ENCODE measurements around the gene PLN.
A peak's percentile ranks its signal among the peaks of the same experiment; 100 is the strongest.

Gene PLN

GRCh38 chr6:118536478-118536877 lies 11.6 kb upstream of the PLN start:
- DNase-seq (ENCODE audit: low read depth in 1 of 2, low spot score in 1 of 2): no peak

- DNase-seq (ENCODE audit: low read depth in 1 of 2, low spot score in 1 of 2): no peak
Observed at GRCh38 chr6:118537574-118537973, 10.5 kb upstream of the PLN start.

GRCh38 chr6:118542184-118542952 lies 5.7 kb upstream of the PLN start:
- DNase-seq (ENCODE audit: low read depth in 1 of 2, low spot score in 1 of 2): no peak

DNA sequence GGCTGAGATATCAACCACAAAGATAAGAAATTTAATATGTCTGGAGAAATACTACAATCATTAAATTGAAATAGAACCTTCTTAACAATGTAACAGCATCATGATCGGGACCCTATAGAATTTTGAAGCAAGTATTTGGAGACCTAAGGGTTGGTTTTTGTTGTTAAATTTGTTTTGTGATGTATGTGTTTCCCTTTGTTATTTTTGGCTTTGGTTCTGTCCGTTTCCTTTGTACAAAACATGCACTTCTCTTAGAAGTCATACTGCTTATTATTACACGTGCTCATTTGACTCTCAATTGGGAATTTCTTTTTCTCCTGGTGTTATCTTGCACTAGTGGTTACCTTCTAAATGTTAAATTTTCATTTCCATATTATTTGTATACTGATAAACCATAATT lies 4.0 kb upstream of the PLN start:
- DNase-seq (ENCODE audit: low read depth in 1 of 2, low spot score in 1 of 2): no peak

- DNase-seq (ENCODE audit: low read depth in 1 of 2, low spot score in 1 of 2): no peak
Observed at GRCh38 chr6:118546164-118546879, 1.8 kb upstream of the PLN start.

DNA sequence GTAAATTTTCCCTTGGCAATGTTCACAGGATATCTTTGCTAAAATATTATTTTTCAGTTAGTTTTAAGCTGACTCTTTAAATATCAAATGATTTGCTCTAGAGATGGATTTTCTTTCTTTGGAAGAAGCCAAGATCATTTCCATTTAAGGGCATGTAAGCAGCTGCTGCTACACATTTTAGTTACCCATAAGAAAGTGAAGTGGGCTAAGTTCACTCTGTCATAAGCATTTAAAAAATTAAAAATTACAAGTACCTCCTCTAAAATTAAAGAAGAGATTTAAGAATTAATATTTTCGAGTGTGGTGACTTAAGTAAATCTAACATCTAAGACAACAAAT lies 1.2 kb upstream of the PLN start:
- DNase-seq (ENCODE audit: low read depth in 1 of 2, low spot score in 1 of 2): no peak

DNA sequence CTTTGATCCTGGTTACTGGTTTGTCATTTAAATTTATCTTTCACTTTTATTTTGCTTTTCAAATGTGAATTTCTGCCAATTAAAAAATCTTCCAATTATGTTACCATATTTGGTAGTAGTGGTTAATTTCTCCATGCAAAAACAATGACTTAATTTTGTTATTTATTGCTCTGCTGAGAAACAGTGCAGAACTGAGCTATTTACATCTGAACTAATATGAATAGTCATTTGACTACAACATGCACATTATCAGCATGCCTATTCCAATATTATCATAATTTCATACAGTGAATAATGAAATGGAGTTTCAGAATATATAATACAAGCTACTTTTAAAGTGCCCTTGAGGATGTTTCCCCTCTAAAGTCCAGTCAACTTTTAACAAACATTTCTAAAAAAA lies 517 bp downstream of the PLN start:
- no peak for DNase-seq (ENCODE audit: low read depth in 1 of 2, low spot score in 1 of 2)

DNA sequence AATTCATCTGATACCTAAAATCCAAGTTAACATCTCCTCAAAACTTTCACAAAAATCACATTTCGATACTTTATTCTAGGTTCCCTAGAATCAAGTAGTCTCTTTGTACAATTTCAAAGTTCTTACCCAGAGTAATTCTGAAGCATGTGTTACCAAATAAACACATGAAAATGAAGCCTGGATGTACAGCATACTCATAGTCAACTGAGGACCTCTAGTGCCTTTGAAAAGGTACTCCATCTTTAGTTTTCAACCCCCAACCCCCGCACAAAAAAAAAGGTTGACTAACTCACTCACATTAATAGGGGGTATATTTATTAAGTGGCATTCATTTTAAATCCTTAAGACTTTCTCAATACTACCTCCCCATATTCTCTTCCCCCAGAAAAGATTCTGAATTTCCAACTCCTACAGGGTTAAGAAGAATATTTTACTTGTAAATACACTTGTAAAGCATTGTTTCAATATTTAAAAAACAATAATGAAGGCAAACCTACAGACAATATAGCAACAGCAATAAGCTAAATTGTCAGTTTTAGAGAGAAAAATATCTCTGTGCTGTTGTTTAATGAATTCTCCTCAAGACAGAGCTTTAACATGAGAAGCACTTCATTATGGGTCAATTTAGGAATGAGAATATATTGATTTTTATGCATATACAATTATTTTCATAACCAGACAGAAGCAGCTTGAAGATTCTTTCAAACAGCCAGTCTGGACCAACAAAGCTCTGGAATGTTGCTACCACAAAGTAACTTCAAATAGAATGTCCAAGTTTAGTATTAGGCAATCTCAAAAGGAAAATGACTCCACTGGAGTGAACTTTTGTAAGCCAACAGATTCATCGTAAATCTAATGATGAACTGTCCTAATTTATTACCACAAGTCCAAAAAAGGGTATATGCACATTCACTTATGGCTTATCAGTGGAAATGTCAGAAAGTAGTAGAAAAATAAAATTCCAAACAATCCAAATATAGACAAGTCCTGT lies 3.3 kb downstream of the PLN start:
- DNase-seq (ENCODE audit: low read depth in 1 of 2, low spot score in 1 of 2): no peak

GRCh38 chr6:118553132-118553531 lies 5.0 kb downstream of the PLN start:
- DNase-seq (ENCODE audit: low read depth in 1 of 2, low spot score in 1 of 2): no peak

- no peak for DNase-seq (ENCODE audit: low read depth in 1 of 2, low spot score in 1 of 2)
Observed at GRCh38 chr6:118554698-118555097, 6.6 kb downstream of the PLN start.

GRCh38 chr6:118558464-118559217 lies 10.5 kb downstream of the PLN start:
- no peak for DNase-seq (ENCODE audit: low read depth in 1 of 2, low spot score in 1 of 2)

DNA sequence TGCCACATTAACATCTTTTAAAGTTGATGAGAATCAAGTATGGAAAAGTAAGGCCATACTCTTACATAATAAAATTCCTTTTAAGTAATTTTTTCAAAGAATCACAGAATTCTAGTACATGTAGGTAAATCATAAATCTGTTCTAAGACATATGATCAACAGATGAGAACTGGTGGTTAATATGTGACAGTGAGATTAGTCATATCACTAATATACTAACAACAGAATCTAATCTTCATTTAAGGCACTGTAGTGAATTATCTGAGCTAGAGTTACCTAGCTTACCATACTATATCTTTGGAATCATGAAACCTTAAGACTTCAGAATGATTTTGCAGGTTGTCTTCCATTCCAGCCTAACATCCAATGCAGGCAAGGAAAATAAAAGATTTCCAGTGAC lies 11.6 kb downstream of the PLN start:
- DNase-seq (ENCODE audit: low read depth in 1 of 2, low spot score in 1 of 2): no peak

DNA sequence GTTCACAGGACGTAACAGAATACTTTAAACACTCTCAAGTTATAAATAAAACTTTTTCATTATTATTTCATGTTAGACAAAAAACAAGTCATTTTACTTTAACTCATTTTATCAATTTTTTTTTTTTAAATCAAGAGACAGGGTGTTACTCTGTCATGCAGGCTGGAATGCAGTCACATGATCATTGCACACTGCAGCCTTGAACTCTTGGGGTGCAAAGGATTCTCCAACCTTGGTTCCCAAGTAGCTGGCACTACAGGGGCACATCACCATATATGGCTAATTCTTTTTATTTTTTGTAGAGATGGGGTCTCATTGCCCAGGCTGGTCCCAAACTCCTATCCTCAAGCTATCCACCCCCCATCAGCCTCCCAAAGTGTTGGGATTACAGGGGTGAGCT lies 14.2 kb downstream of the PLN start:
- no peak for DNase-seq (ENCODE audit: low read depth in 1 of 2, low spot score in 1 of 2)

- DNase-seq (ENCODE audit: low read depth in 1 of 2, low spot score in 1 of 2): no peak
Observed at GRCh38 chr6:118562959-118563358, 14.9 kb downstream of the PLN start.

DNA sequence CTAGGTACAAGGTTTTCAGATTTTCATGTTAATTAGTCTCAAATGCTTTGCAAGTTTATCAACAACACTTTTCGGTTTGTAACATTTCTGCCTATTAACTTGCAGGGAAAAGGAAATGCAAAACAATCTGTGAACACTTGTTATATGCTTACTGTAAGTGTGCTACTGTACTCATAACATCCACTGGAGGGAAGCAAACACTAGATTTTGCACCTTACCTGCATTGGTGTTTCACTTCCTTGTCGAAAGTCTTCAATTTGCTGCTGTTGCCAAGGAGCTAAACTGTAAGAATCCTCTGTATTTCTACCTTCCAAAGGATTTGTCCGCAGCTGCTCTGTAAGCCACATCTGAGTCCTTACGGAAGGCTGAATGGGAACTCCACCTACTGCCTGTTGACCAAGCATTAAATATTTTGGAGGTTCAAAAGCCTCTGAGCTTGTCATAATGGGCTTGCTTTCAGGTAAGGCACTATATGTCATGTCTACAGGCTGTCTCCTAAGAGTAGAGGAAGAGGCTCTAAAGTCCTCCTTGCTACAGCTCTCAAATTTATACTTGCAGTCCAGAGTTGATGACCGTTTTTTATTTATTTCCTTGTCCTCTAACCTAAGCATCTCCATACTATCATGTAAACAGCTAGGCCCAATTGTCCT lies 17.3 kb downstream of the PLN start:
- peak in 1 of 2 donors; percentile 21 for DNase-seq (ENCODE audit: low read depth in 1 of 2, low spot score in 1 of 2)

GRCh38 chr6:118567974-118568373 lies 19.9 kb downstream of the PLN start:
- DNase-seq (ENCODE audit: low read depth in 1 of 2, low spot score in 1 of 2): no peak

DNA sequence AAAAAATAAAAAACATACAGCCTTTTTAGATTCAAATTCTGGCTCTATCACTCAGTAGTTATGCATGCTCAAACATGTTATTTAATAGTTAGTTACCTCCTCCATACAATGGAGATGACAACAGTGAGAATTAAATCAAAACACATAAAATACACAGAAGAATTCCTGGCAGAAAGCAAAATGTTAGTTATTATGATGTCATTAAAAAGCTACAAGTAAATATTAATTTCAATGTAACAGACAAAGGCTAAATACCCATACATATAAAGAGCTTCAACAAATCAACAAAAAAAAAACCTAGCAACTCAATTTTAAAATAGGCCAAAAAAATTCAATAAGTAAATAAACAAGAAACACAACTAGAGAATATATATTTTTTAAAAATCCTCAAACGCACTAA lies 21.4 kb downstream of the PLN start:
- no peak for DNase-seq (ENCODE audit: low read depth in 1 of 2, low spot score in 1 of 2)

GRCh38 chr6:118571121-118571520 lies 23.0 kb downstream of the PLN start:
- no peak for DNase-seq (ENCODE audit: low read depth in 1 of 2, low spot score in 1 of 2)

DNA sequence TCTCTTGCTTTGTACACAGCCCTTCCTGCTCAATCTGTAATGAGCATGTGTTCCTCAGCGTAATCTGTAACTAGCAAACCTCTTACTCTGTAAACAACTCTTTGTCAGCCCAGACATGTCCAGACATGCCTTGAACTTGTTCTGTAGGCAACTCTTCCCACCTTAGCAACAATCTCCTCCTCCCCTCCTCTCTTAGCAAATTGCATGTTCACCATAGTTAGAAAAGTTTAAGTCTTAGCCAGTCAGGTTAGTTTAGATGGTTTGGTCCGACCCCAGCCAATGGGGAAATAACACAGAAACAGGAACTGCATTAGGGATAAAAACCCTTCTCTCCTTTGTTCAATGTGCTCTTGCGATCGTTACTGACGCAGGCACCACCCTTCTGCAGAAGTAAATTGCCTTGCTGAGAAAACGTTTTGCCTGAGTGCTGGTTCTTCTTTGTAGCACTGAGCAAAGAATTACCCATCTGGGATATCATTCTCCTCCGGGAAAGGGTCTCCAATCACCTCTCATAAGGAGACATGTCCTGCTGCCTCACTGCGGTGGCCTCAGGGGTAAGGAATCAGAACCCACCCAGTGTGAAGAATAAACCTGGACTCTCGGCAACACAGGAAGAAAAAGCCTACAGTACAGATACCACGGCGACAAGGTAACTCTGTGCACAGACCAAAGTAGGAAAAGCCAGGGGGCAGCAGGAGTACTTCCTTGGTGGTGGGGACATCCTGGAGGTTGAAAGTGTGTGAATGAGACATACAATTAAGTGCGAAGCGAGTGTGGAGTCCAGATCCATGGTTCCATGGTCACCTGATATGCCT lies 26.2 kb downstream of the PLN start:
- DNase-seq (ENCODE audit: low read depth in 1 of 2, low spot score in 1 of 2): no peak

- no peak for DNase-seq (ENCODE audit: low read depth in 1 of 2, low spot score in 1 of 2)
Observed at GRCh38 chr6:118577972-118578371, 29.9 kb downstream of the PLN start.

Measured in activated CD4-positive, alpha-beta T cell treated with anti-CD3 and anti-CD28 coated beads, Interleukin-2, amount 50 U/mL, for 24 hours (primary cell).